D341Med (cell line): ENCODE results near the gene SLC35G3.
"Not testable (repeated sequence)": the region's sequence is repeated elsewhere in the genome, so short reads cannot be mapped to it uniquely, and the experiment has no call there.

Source experiments
- DNase-seq: peaks from one replicate; pipeline ENCODE4 v3.0.0; 2012; ENCODE audit warnings: low spot score

The SLC35G3 gene

GRCh38 chr17:35194001-35194400 lies at the start of gene SLC35G3:
TSS of gene SLC35G3 (minus strand) at chr17:35194393. CDS start at chr17:35194307, 86 bp downstream.
- DNase-seq, result not testable (repeated sequence)

GRCh38 chr17:35243561-35244340 lies 49.6 kb upstream of the SLC35G3 start:
- no peak for DNase-seq

GRCh38 chr17:35242805-35243560 lies 48.8 kb upstream of the SLC35G3 start, which contains the start of gene SLFN5:
TSS of gene SLFN5 (plus strand) at chr17:35243072. CDS start at chr17:35258691, 15,619 bp downstream.
- peak; percentile 68 for DNase-seq

DNA sequence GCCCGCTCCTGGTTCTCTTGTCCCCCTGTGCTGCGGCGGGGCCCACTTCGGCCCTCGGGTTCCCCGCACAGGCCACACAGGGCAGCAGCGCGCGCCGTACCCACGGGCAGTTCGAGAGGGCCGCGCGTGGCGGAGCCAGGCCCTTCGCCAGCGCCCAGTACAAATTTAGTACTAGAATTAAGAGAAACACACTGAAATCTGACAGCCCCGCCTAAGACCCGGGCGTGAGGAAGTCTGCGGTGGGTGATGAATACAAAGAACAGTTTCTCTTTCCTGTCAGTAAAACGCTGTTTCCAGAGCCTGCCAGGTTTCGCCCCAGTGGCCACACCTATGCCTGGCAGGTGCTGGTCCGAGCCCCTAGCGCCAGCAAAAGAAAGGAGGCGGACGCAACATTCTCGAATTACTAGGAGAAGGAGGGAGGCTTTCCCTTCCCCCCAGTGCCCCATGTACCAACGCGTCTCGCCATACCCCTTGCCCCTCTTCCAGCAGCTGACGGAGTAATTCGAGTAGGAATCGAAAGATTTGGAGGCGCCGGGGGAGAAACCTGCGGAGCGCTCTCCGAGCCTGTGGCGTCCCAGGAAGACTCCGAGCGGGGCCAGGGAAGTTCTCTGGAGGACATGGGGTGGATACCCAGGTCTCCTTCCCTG lies 48.1 kb upstream of the SLC35G3 start:
- DNase-seq, result peak; percentile 55

DNA sequence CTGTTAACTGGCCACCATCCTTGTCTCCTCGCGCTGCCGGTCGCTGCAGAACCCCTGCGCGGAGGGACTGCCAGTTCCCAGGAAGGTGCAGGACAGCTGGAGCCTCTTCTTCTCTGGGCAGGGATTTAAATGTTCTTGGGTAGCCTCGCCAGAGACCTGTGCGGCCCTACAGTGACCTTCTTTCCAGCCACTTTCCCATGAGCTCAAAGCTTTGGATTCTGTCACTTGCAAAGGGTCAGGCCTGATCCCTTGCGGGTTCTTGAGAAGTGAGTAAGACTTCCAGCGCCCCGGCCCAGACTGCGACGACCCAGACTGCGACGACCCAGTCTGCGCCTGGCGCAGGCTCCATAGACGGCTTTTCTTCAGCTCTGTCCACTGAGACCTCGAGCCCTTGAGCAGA lies 47.3 kb upstream of the SLC35G3 start:
- DNase-seq, result no peak

DNA sequence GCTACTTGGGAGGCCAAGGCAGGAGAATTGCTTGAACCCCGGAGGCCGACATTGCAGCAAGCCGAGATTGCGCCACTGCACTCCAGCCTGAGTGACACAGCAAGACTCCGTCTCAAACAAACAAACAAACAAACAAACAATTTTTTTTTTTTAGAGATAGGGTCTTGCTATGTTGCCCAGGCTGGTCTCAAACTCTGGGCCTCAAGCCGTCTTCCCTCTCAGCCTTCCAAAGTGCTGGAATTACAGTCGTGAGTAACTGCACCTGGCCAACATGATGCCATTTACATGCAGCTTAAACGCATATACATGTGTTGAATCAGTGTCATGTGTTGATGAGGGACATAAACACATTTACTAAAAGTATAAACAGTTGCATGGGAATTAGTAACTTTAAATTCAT lies 46.7 kb upstream of the SLC35G3 start:
- no peak for DNase-seq

DNA sequence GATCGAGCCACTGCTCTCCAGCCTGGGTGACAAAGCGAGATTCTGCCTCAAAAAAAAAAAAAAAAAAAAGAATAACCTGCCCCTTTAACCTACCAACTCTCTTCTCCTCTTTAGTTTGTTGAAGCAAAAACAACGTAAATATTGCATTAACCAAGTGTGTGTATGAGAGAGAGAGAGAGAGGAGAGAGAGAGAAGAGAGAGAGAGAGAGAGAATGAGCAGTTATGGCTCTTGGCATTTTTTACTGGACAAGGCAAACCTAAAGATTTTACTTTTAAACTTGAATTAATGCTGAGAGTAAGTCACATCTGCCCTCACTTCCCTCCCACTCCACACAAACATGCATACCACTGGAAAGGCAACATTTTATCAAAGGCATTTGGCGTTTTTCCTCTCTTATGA lies 45.6 kb upstream of the SLC35G3 start:
- no peak for DNase-seq

DNA sequence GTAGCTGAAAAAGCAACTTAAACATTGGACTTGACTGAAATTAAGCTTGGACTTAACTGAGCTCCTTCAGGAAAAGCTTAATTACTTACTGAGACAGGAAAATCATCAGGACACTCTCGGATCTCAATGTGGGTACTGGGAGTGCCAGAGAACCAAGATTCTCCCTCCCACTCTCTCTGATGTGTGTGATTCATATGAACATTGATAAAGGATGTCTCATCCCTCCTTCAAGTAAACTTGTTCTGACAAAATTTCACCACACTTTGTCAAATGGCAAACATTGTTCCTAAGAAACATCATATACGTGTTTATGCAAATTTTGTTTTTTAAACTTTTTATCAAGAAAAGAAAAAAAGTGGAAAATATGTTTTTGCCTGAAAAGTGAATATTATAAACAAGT lies 44.6 kb upstream of the SLC35G3 start:
- DNase-seq, result no peak

GRCh38 chr17:35236821-35237220 lies 42.6 kb upstream of the SLC35G3 start:
- DNase-seq, result no peak

DNA sequence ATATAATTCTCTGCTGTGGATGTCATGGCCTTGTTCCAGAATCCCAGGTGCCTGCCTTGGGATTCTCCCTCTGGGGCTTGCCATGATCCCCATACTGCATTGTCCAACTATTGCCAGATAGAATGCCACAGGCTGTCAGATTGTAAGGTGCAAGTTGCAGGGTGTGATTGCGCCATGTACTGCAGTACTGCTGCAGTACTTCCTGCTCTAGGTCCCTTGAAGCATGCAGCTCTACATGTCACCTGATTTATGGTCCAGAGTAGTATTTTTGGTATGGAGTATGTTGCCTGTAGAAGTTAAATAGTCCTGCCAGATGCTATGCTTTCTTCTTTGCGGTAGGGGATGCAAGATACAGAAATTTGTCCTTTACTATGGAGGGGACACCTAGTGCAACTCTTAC lies 41.7 kb upstream of the SLC35G3 start:
- no peak for DNase-seq

- DNase-seq, result no peak
Observed at GRCh38 chr17:35235289-35235688, 41.1 kb upstream of the SLC35G3 start.

DNA sequence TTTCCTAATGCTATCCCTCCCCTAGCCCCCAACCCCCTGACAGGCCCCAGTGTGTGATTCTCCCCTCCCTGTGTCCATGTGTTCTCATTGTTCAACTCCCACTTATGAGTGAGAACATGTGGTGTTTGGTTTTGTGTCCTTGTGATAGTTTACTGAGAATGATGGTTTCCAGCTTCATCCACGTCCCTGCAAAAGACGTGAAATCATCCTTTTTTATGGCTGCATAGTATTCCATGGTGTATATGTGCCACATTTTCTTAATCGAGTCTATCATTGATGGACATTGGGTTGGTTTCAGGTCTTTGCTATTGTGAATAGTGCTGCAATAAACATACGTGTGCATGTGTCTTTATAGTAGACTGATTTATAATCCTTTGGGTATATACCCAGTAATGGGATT lies 40.1 kb upstream of the SLC35G3 start:
- DNase-seq, result not testable (repeated sequence)

DNA sequence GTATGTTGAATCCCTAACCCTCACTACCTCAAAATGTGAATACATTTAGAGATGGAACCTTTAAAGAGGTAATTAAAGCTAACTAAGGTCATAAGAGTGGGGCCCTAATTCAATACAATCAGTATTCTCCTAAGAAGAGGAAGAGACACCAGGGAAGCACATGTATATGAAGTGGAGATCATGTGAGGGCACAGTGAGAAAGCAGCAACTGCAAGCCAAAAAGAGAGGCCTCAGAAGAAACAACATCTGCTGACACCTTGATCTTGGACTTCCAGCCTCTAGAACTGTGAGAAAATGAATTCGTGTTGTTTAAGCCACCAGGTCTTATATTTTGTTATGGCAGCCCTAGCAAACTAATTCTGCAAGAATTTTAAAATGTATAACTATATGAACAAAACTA lies 35.4 kb upstream of the SLC35G3 start:
- DNase-seq, result no peak

DNA sequence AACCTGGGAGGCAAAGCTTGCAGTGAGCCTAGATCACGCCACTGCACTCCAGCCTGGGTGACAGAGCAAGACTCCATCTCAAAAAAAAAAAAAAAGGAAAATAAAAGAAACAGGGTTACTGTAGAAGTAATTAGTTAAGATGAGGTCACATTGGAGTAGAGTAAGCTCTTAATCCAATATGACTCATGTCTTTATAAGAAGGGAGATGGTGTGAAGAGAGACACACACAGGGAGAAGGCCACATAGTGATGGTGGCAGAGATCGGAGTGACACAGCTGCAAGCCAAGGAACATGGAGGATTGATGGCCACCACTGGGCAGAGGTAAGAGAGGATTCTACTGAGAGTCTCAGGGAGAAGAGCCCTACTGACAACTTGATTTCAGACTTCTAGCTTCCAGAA lies 33.4 kb upstream of the SLC35G3 start:
- DNase-seq, result no peak

- no peak for DNase-seq
Observed at GRCh38 chr17:35224436-35224835, 30.2 kb upstream of the SLC35G3 start.

GRCh38 chr17:35222452-35222851 lies 28.3 kb upstream of the SLC35G3 start:
- DNase-seq, result no peak

DNA sequence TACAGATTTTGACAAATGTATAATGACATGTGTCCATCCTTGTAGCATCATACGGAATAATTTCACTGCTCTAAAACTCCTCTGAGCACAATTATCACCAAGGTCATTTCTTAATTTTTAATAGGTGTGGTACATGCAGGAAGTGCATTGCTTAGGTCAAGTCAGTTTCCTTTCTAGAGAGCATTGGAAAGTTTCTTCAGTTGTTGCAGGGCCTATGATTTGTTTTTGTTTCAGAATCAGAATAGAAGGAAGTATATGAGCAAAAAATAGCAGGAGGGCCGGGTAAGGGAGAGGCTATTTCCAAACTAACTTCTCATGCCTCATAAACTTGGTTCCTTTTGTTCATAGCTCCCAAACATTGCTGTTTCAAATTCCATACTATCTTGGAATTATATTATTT lies 24.7 kb upstream of the SLC35G3 start:
- DNase-seq, result no peak

DNA sequence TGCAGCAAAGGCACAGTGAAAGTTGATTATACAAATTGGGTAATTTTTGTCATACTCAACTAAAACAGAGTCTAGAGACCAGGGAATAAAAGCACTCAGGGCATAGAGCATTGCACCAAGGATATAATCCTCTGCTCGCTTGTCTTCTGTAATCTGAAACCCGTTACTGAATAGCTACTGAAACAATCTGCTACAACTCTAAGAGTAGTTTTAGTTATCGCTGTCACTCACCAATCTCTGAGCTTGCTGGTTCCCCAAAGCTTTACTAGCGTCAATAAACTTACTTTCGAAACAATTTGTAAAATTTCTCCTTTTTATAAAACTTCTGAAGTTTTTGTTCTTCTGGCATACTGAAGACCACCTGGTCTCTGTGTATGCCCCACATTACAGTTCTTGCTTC lies 22.9 kb upstream of the SLC35G3 start:
- no peak for DNase-seq

GRCh38 chr17:35214631-35215273 lies 20.6 kb upstream of the SLC35G3 start:
- DNase-seq, result no peak

- DNase-seq, result no peak
Observed at GRCh38 chr17:35214192-35214591, 20.0 kb upstream of the SLC35G3 start.

DNA sequence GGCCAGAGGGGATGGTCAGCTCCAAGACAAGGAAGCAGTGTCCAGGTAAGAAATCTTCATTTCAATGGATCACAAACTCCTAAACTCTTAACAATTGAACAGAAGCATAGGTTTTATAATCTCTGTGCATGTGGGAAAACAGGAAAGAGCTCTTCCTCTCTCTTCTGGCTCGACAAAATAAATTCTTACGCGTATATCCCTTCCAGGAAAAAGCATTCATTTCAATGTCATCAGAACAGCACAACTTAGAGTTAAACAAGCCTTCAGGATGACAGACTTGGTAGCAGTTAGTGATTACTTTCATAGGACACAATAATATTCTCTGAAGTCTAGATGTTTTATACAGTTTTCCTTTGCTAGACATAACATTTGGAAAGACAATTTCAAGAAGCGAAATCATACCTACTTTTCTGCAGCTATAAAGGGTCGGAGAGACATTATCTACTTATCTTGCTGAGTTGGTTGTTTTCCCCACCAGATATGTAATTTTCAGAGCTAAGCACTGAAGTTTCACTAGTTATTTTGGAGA lies 19.3 kb upstream of the SLC35G3 start:
- DNase-seq, result no peak

DNA sequence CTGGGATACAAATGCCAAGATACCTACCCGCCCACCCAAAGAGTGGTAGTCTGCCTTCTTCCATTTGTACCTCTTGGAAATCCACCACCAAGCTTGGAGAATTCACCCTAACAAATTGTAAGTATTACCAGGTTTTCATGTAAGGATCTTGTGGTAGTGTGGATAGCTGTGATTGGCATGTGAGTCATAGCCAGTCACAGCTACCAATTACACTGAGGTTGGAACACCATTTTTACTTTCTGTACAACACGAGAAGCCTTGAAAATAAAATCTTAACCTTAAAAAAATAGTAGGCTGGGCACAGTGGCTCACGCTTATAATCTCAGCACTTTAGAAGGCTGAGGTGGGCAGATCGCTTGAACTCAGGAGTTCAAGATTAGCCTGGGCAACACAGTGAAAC lies 18.5 kb upstream of the SLC35G3 start:
- DNase-seq, result no peak
